Right ventricle myocardium superior (tissue), 1 donor: ENCODE results near the gene ALPG. TPM values are rescaled to one million over a fixed set of nuclear protein-coding genes. Genes with fewer than 3 reads are reported as not detected.
"Not testable (repeated sequence)": the region's sequence is repeated elsewhere in the genome, so short reads cannot be mapped to it uniquely, and the experiment has no call there.

Experiments used
- ATAC-seq: fragments of 200-7000 bp; cut with Tn5 transposase; one replicate; pipeline ENCODE4 v1.9.1; 2020; ENCODE audit warnings: mild to moderate bottlenecking; ENCODE audit not compliant: poor library complexity
- DNase-seq: peaks from one replicate; pipeline ENCODE4 v3.0.0-alpha.2; 2020
- intact Hi-C: fragments of 100-400 bp; cut with DNase I; formaldehyde crosslinking; loops from one replicate; pipeline ENCODE4 v1.11.2; 2022
- total RNA-seq: library from RNA; stranded (reverse); fragmentation: NEBNext Ultra II Directional; extraction: Animal tissue kit (Norgen Biotek cat#: 25700); gene quantifications from one replicate; pipeline ENCODE4 v1.2.1, GENCODE V29; 2021
- donor health status: DM: no; HTN: yes; CAD: no; lungs with severe emphysema.

Gene ALPG
- total RNA-seq, 1 donor from 2014 or later, result not detected

- intact Hi-C loops, DNase-seq, ATAC-seq: not testable (repeated sequence)
Observed at GRCh38 chr2:232445149-232445885, 38.7 kb downstream of the ALPG start.

- ATAC-seq, result peak; percentile 40
- intact Hi-C loops, result not testable (repeated sequence)
- peak; percentile 42 for DNase-seq
Observed at GRCh38 chr2:232446266-232446777, 39.7 kb downstream of the ALPG start.

GRCh38 chr2:232447091-232447620 is 40.5 kb downstream of the ALPG start:
- intact Hi-C loops, result no loop called here
- ATAC-seq, result no peak
- DNase-seq, result no peak

- no peak for DNase-seq
- no peak for ATAC-seq
Observed at GRCh38 chr2:232447638-232448303, 41.1 kb downstream of the ALPG start.

GRCh38 chr2:232448304-232448690 is 41.7 kb downstream of the ALPG start:
- intact Hi-C loops, result no loop called here
- no peak for ATAC-seq

More at GRCh38 chr2:232447638-232448303, 41.1 kb downstream of the ALPG start:
- intact Hi-C loops, result no loop called here

GRCh38 chr2:232449964-232450363 is 43.3 kb downstream of the ALPG start:
- ATAC-seq (no peak), DNase-seq (no peak)
- intact Hi-C loops, result loop anchor here (5.0 kb wide), 1 partner anchor 72 kb away; the partner anchor contains the start of gene PRSS56

More at GRCh38 chr2:232448304-232448690, 41.7 kb downstream of the ALPG start:
- DNase-seq, result no peak

- not testable (repeated sequence) for DNase-seq, ATAC-seq
- intact Hi-C loops, result loop anchor here (5.0 kb wide), 1 partner anchor 71 kb away; the partner anchor contains the start of gene PRSS56
Observed at GRCh38 chr2:232451645-232452044, 45.0 kb downstream of the ALPG start.

- DNase-seq (no peak), ATAC-seq (no peak)
- intact Hi-C loops, result loop anchor here (5.0 kb wide), 1 partner anchor 68 kb away; the partner anchor contains the start of gene PRSS56
Observed at GRCh38 chr2:232454630-232455029, 48.0 kb downstream of the ALPG start.

GRCh38 chr2:232455426-232456255 is 49.0 kb downstream of the ALPG start, which contains the start of gene ALPI:
Gene ALPI, plus strand, starts transcription at chr2:232456153. Its CDS starts 47 bp downstream, at chr2:232456200.
- ATAC-seq, result peak; percentile 22
- no peak for DNase-seq
- intact Hi-C loops, result no loop called here

GRCh38 chr2:232456296-232457120 is 49.9 kb downstream of the ALPG start:
- DNase-seq, result no peak
- intact Hi-C loops, result no loop called here
- ATAC-seq, result no peak

GRCh38 chr2:232457121-232458011 is 50.7 kb downstream of the ALPG start:
- intact Hi-C loops, result no loop called here
- DNase-seq (peak; percentile 37), ATAC-seq (no peak)

- no peak for DNase-seq
- intact Hi-C loops, result no loop called here
- no peak for ATAC-seq
Observed at GRCh38 chr2:232458051-232458660, 51.5 kb downstream of the ALPG start.

GRCh38 chr2:232458661-232459418 is 52.2 kb downstream of the ALPG start:
- DNase-seq, result peak; percentile 30
- intact Hi-C loops, result no loop called here

GRCh38 chr2:232459419-232460035 is 52.9 kb downstream of the ALPG start:
- intact Hi-C loops, result no loop called here
- ATAC-seq (no peak), DNase-seq (no peak)

More at GRCh38 chr2:232458661-232459418, 52.2 kb downstream of the ALPG start:
- ATAC-seq, result no peak

- intact Hi-C loops, result no loop called here
- ATAC-seq, result no peak
- no peak for DNase-seq
Observed at GRCh38 chr2:232460171-232460570, 53.5 kb downstream of the ALPG start.
